Prostate gland (tissue), 2 donors: ENCODE data around the gene PAPPA2. TPM values are rescaled to one million over a fixed set of nuclear protein-coding genes. Genes with fewer than 3 reads are reported as not detected.

Source experiments
- DNase-seq: peaks from one replicate; pipeline ENCODE4 v3.0.0-alpha.2; 2019; ENCODE audit warnings: low spot score
- H3K27ac ChIP-seq, 2 donors: fragments of 200-600 bp; sonication (generic); 2 replicates each; pipeline ENCODE4 v1.5.1; 2017 to 2019
- H3K27me3 ChIP-seq: fragments of 200-600 bp; sonication (generic); replicated peaks from 2 replicates; pipeline ENCODE4 v1.5.1; 2019; ENCODE audit not compliant: insufficient read depth
- H3K36me3 ChIP-seq, 2 donors: fragments of 200-600 bp; sonication (generic); 1 replicate in 1 of 2; 2 replicates in 1 of 2; pipeline versions ENCODE4 v1.5.1 to v1.8.1; 2017 to 2019
- H3K4me1 ChIP-seq: fragments of 200-600 bp; sonication (generic); replicated peaks from 2 replicates; pipeline ENCODE4 v1.5.1; 2019
- H3K4me3 ChIP-seq, 2 donors: fragments of 200-600 bp; sonication (generic); 2 replicates each; pipeline ENCODE4 v1.5.1; 2017 to 2019
- H3K9me3 ChIP-seq: fragments of 200-600 bp; sonication (generic); 2 replicates; pipeline ENCODE4 v1.5.1; 2017
- CTCF ChIP-seq, 4 experiments: fragments of 200-600 bp in 2 of 4; fragments of 450-650 bp in 2 of 4; sonication (generic) in 2 of 4; IDR thresholded peaks; 1 replicate in 3 of 4; 2 replicates in 1 of 4; pipeline ENCODE4 v1.5.1; 2016 to 2019; ENCODE audit warnings: antibody characterized with exemption in 4 of 4, mild to moderate bottlenecking in 2 of 4, moderate library complexity in 2 of 4
- POLR2A ChIP-seq: fragments of 450-650 bp; IDR thresholded peaks from one replicate; pipeline ENCODE4 v1.6.1; 2016; ENCODE audit warnings: antibody characterized with exemption, mild to moderate bottlenecking
- POLR2AphosphoS5 ChIP-seq: sonication (generic); formaldehyde crosslinking; IDR thresholded peaks from one replicate; pipeline ENCODE4 v1.6.1; 2017; ENCODE audit warnings: antibody characterized with exemption
- WGBS: methylation state at CpG from one replicate; pipeline ENCODE4 v1.1.5; 2018; 5-methylcytosine and 5-hydroxymethylcytosine counted together
- intact Hi-C: fragments of 100-400 bp; cut with DNase I; formaldehyde crosslinking; loops from one replicate; pipeline ENCODE4 v1.14.2; 2022
- total RNA-seq, 2 donors: library from RNA; depleted of rRNA; stranded (reverse); fragments of >200 nt; gene quantifications; one replicate each; pipeline ENCODE4 v1.1.0, GENCODE V29; 2016

PAPPA2 gene
- total RNA-seq, 2 donors from 2014 or later: 0.36 to 1.9 TPM

- no peak overlapping the region for H3K4me3 ChIP-seq
- no peaks in the 10 kb centered on the region for H3K4me1 ChIP-seq
- DNase-seq: no peak
- 68% methylated on average over 1 of the region's 1 CpG for WGBS
- H3K27me3 ChIP-seq: no peaks in the 10 kb centered on the region
- H3K9me3 ChIP-seq: no peaks in the 10 kb centered on the region
- H3K36me3 ChIP-seq: no peaks in the 10 kb centered on the region
- intact Hi-C loops: no loop called here
- no peak for TF ChIP-seq CTCF (IDR thresholded peaks at IDR 0.05)
- TF ChIP-seq POLR2AphosphoS5: no peak
- no peak for TF ChIP-seq POLR2A
- H3K27ac ChIP-seq: no peak overlapping the region
These were observed 185.6 kb downstream of the PAPPA2 start for GRCh38 chr1:176648556-176648955.

- Histone ChIP-seq H3K4me1 (no peaks in the 10 kb centered on the region), H3K9me3 (no peaks in the 10 kb centered on the region), H3K27me3 (no peaks in the 10 kb centered on the region), H3K4me3 (no peak overlapping the region), H3K36me3 (no peaks in the 10 kb centered on the region), H3K27ac (no peak overlapping the region)
- 69% methylated on average over 3 of the region's 3 CpGs for whole genome bisulfite sequencing
- TF ChIP-seq CTCF (IDR thresholded peaks at IDR 0.05): no peak
- no peak for TF ChIP-seq POLR2A
- TF ChIP-seq POLR2AphosphoS5: no peak
- DNase-seq: no peak
- intact Hi-C loops: no loop called here
These were observed 193.5 kb downstream of the PAPPA2 start for GRCh38 chr1:176656257-176656995.

GRCh38 chr1:176669782-176670181 is 206.8 kb downstream of the PAPPA2 start:
- DNase-seq: no peak
- H3K27me3 ChIP-seq: no peaks in the 10 kb centered on the region
- H3K36me3 ChIP-seq: no peaks in the 10 kb centered on the region
- H3K4me3 ChIP-seq: no peak overlapping the region
- intact Hi-C loops: no loop called here
- WGBS: 66% methylated on average over 2 of the region's 2 CpGs
- H3K9me3 ChIP-seq: no peaks in the 10 kb centered on the region
- TF ChIP-seq POLR2AphosphoS5 (no peak), CTCF (IDR thresholded peaks at IDR 0.05) (no peak), POLR2A (no peak)
- no peaks in the 10 kb centered on the region for H3K4me1 ChIP-seq
- no peak overlapping the region for H3K27ac ChIP-seq

- WGBS: 80% methylated on average over 3 of the region's 3 CpGs
- H3K4me3 ChIP-seq: no peak overlapping the region
- TF ChIP-seq CTCF (IDR thresholded peaks at IDR 0.05): no peak
- TF ChIP-seq POLR2AphosphoS5: no peak
- no peak for TF ChIP-seq POLR2A
- no peaks in the 10 kb centered on the region for H3K9me3 ChIP-seq
- no peaks in the 10 kb centered on the region for H3K4me1 ChIP-seq
- DNase-seq: no peak
- no peaks in the 10 kb centered on the region for H3K36me3 ChIP-seq
- no peak overlapping the region for H3K27ac ChIP-seq
- H3K27me3 ChIP-seq: no peaks in the 10 kb centered on the region
- intact Hi-C loops: no loop called here
These were observed 207.9 kb downstream of the PAPPA2 start for GRCh38 chr1:176670853-176671252.

- 87% methylated on average over 3 of the region's 3 CpGs for WGBS
These were observed 220.0 kb downstream of the PAPPA2 start for GRCh38 chr1:176682830-176683535.

More at GRCh38 chr1:176682830-176683535, 220.0 kb downstream of the PAPPA2 start:
- H3K27ac ChIP-seq: no peak overlapping the region
- no peak for DNase-seq
- no peaks in the 10 kb centered on the region for H3K27me3 ChIP-seq
- no peak overlapping the region for H3K4me3 ChIP-seq
- intact Hi-C loops: no loop called here
- no peaks in the 10 kb centered on the region for H3K9me3 ChIP-seq
- H3K36me3 ChIP-seq: no peaks in the 10 kb centered on the region
- TF ChIP-seq CTCF (IDR thresholded peaks at IDR 0.05): no peak
- H3K4me1 ChIP-seq: no peaks in the 10 kb centered on the region
